Measurements from ENCODE around the gene OR2A12. TPM values are rescaled to one million over a fixed set of nuclear protein-coding genes. Genes with fewer than 3 reads are reported as not detected.

The OR2A12 gene, protein sequence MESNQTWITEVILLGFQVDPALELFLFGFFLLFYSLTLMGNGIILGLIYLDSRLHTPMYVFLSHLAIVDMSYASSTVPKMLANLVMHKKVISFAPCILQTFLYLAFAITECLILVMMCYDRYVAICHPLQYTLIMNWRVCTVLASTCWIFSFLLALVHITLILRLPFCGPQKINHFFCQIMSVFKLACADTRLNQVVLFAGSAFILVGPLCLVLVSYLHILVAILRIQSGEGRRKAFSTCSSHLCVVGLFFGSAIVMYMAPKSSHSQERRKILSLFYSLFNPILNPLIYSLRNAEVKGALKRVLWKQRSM
- total RNA-seq, result not detected in 2 replicates

DNA sequence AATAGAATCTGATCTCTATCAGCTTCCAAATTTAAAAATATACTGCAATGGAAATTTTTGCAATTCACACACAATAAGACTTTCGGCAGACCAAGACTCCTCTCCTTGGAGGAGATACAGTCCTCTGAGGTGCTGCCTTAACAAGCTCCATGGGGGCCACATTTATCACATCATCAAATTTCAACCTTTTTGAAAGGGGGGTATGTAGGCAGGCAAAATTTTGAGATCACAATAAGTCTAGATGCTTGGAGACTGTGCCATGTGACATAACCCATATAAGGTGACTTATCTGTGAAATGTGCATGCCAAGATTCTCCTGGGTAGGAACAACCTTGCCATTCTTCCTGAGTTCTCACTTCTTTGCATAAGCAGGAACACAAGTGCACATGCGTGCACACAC lies at the start of gene OR2A12:
Gene OR2A12 (plus strand): TSS at position 301 of the 400 bp plus-strand sequence. CDS start 8,830 bp downstream, outside the sequence.

DNA sequence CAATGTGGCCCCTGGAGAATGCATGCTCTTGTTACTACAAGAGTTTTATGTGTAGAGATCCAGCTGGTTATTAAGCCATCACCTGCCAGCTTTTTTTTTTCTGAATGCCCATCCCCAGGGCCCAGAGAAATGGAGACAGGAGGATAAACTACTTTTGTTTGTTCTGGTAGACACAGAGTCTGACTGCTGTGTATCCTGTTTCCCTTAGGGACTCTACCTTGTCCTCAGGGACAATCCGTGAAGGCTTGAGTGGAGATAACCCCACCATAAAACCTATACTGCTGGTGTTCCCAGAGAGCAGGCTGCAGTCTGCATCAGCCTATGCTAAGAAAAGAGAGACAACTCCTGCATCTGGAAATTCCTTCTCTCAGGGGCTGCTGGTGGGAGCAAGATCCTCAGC lies 37.4 kb upstream of the OR2A12 start, which contains the start of gene OR2A5:
Gene OR2A5 (plus strand): TSS at position 301 of the 400 bp plus-strand sequence. CDS start 1,454 bp downstream, outside the sequence.

DNA sequence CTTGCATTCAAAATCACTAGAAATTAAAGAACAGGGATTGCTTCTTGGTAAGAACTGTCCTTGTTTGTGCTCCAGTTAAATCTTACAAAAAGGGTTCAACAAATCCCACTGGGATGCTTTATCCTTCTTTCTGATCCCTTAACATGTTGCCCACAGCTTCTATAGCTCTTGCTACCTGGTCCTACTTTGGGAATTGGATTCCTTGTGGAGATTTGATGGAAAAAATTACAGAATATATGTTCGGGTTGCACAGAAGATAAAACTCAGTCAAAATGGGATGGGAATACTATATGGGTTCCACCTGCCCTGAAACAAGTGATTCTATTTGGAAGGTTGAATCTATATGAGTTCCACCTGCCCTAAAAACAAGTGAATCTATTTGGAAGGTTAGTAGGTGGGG lies 16.6 kb upstream of the OR2A12 start, which contains the start of gene OR2A25:
Gene OR2A25 (plus strand): TSS at position 301 of the 400 bp plus-strand sequence. CDS start 4,409 bp downstream, outside the sequence.

DNA sequence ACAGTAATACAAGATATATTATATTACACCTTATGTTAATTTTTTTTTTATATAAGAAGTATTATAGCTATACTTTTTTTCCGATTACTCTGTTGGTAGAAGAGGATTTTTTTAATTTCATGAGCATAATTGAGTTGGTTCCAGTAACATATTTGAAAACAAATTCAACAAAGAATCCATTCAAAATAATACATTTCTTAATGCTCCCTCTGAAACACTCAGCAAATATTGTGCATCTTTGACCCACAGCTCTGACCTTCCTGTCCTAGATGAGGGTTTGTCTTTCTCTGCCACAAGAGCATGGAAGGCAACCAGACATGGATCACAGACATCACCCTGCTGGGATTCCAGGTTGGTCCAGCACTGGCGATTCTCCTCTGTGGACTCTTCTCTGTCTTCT lies 23.2 kb downstream of the OR2A12 start, which contains the start of gene OR2A2:
Gene OR2A2 (plus strand): TSS at position 301 of the 400 bp plus-strand sequence. CDS start 0 bp downstream, at position 301.

DNA sequence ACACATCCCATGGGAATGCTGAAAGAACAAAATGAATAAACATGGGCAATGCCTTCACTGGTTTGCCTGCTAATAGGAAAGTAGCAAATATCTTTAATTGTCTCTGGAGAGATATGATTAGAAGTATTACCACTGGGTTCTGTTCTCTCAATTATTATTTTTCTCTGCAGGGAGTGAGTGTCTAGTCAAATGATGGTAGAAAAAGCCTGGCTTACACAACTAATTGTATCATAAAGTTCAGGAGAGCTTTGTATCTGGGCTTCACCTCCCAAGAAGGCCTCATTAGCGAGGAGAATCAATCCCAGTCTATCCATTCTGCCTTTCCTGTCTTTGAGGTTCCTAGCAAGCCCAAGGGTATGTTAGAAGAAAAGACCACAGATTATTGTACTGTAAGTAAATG lies 36.8 kb downstream of the OR2A12 start, which contains the start of gene OR2A14:
Gene OR2A14 (plus strand): TSS at position 301 of the 400 bp plus-strand sequence. CDS start 5,937 bp downstream, outside the sequence.

Other genes with a start within 250 kb of the OR2A12 start
- gene TCAF1, start 184.1 kb upstream of the OR2A12 start, total RNA-seq, result 51.2 and 66.7 TPM in 2 replicates
- gene OR2F2, start 151.0 kb upstream of the OR2A12 start, total RNA-seq, result not detected in 2 replicates
- not detected in 2 replicates for gene OR2F1, start 131.4 kb upstream of the OR2A12 start, total RNA-seq
- gene OR6B1, start 86.0 kb upstream of the OR2A12 start, total RNA-seq, result not detected in 2 replicates
- not detected in 2 replicates for gene OR2A5, start 37.3 kb upstream of the OR2A12 start, total RNA-seq
- gene OR2A25, start 16.5 kb upstream of the OR2A12 start, total RNA-seq, result not detected in 2 replicates
- gene OR2A2, start 23.3 kb downstream of the OR2A12 start, total RNA-seq, result not detected in 2 replicates
- not detected in 2 replicates for gene OR2A14, start 36.9 kb downstream of the OR2A12 start, total RNA-seq
- 0.37 and 0.66 TPM in 2 replicates for gene CTAGE4, start 97.2 kb downstream of the OR2A12 start, total RNA-seq
- gene ARHGEF35, start 109.6 kb downstream of the OR2A12 start, total RNA-seq, result 2.0 and 3.0 TPM in 2 replicates
- gene OR2A42, start 153.3 kb downstream of the OR2A12 start, total RNA-seq, result 0.06 TPM in 1 of 2 replicates, not detected in the other
- gene OR2A7, start 178.5 kb downstream of the OR2A12 start, total RNA-seq, result 0.26 and 0.37 TPM in 2 replicates
- 0.68 TPM in 1 of 2 replicates, not detected in the other for gene CTAGE8, start 183.0 kb downstream of the OR2A12 start, total RNA-seq
- gene OR2A1, start 226.1 kb downstream of the OR2A12 start, total RNA-seq, result under 0.01 and 0.19 TPM in 2 replicates

Measured in aortic smooth muscle cell (primary cell).